HCT116 (cell line): ENCODE measurements around the gene IGFBP2. TPM values are rescaled to one million over a fixed set of nuclear protein-coding genes. Genes with fewer than 3 reads are reported as not detected.

ENCODE experiments used
- ATAC-seq: fragments of 200-7000 bp; cut with Tn5 transposase; 2 replicates; pipeline ENCODE4 v1.9.1; 2020; ENCODE audit warnings: mild to moderate bottlenecking, moderate library complexity
- BruUV-seq: library from RNA; stranded (reverse); fragments of 400-500 nt; replicated peaks from 2 replicates; lab custom pipeline; 2021; lab: Mats Ljungman, UMichigan
- CTCF ChIA-PET: fragments of 300-600 bp; sonication (Branson Sonifier 250); formaldehyde crosslinking; loops from one replicate; lab custom pipeline; 2021; ENCODE audit warnings: antibody characterized with exemption; lab: Charles Lee
- POLR2A ChIA-PET: fragments of 300-600, 350-600 bp; sonication (Branson Sonifier 250); formaldehyde crosslinking; loops from one replicate; lab custom pipeline; 2021; ENCODE audit warnings: antibody characterized with exemption; lab: Charles Lee
- RAD21 ChIA-PET, 2 experiments: fragments of 300-600 bp; sonication (Branson Sonifier 250); formaldehyde crosslinking; loops; one replicate each; lab custom pipeline; 2023; ENCODE audit warnings: low total read pairs in 2 of 2; ENCODE audit not compliant: uncharacterized antibody in 2 of 2, unreplicated experiment in 2 of 2, low non-redundant PET in 1 of 2; lab: Charles Lee
- DNase-seq: peaks from one replicate; pipeline ENCODE4 v3.0.0-alpha.2; 2010; ENCODE audit warnings: low read depth, low spot score
- H2AFZ ChIP-seq: fragments of 200-600 bp; shearing (Covaris generic), sonication (generic); 2 replicates; pipeline ENCODE4 v1.6.1; 2017; ENCODE audit warnings: low read depth, mixed run types, mixed read lengths, antibody characterized with exemption, low read length; ENCODE audit not compliant: poor library complexity, severe bottlenecking
- H3K27ac ChIP-seq: 2 replicates; pipeline ENCODE4 v1.5.1; 2012; ENCODE audit warnings: low read depth, low read length
- H3K27me3 ChIP-seq: fragments of 200-600 bp; sonication (generic); 2 replicates; pipeline ENCODE4 v1.6.1; 2016; ENCODE audit warnings: mixed run types, low read length, mixed read lengths; ENCODE audit not compliant: insufficient read depth
- H3K36me3 ChIP-seq, 2 experiments: fragments of 200-500 bp in 1 of 2; fragments of 200-600 bp in 1 of 2; sonication (Bioruptor generic) in 1 of 2; sonication (generic) in 1 of 2; 2 replicates each; pipeline versions ENCODE4 v1.5.1 to v1.6.1; 2014 to 2016; ENCODE audit warnings: low read length in 2 of 2, inconsistent platforms in 1 of 2, mixed read lengths in 1 of 2, mixed run types in 1 of 2; ENCODE audit not compliant: insufficient read depth in 2 of 2, control insufficient read depth in 1 of 2
- H3K4me1 ChIP-seq, 2 experiments: fragments of 200-600 bp in 1 of 2; sonication (generic) in 1 of 2; 2 replicates each; pipeline versions ENCODE4 v1.5.1 to v1.6.1; 2012 to 2017; ENCODE audit warnings: low read length in 2 of 2, inconsistent platforms in 1 of 2, mild to moderate bottlenecking in 1 of 2, mixed read lengths in 1 of 2, mixed run types in 1 of 2, moderate library complexity in 1 of 2; ENCODE audit not compliant: insufficient read depth in 2 of 2, control insufficient read depth in 1 of 2
- H3K4me2 ChIP-seq: fragments of 200-600 bp; sonication (generic); 2 replicates; pipeline ENCODE4 v1.6.1; 2017; ENCODE audit warnings: mixed run types, low read length, mixed read lengths
- H3K4me3 ChIP-seq, 2 experiments: fragments of 200-600 bp in 1 of 2; sonication (generic) in 1 of 2; replicated peaks in 1 of 2; 2 replicates each; pipeline ENCODE4 v1.5.1; 2011 to 2016; ENCODE audit warnings: low read length in 2 of 2, control low read depth in 1 of 2, low read depth in 1 of 2, mild to moderate bottlenecking in 1 of 2, mixed read lengths in 1 of 2, mixed run types in 1 of 2
- H3K79me2 ChIP-seq: fragments of 200-600 bp; sonication (generic); 2 replicates; pipeline ENCODE4 v1.6.1; 2017; ENCODE audit warnings: mild to moderate bottlenecking, mixed run types, low read length, moderate library complexity, mixed read lengths; ENCODE audit not compliant: insufficient read depth
- H3K9ac ChIP-seq: fragments of 200-600 bp; sonication (generic); 2 replicates; pipeline ENCODE4 v1.6.1; 2016; ENCODE audit warnings: low read length, mixed read lengths
- H3K9me2 ChIP-seq: fragments of 200-600 bp; sonication (generic), shearing (Covaris generic); 2 replicates; pipeline ENCODE4 v1.6.1; 2017; ENCODE audit warnings: mixed run types, mild to moderate bottlenecking, moderate library complexity; ENCODE audit not compliant: insufficient read depth
- H3K9me3 ChIP-seq, 2 experiments: fragments of 200-500 bp in 1 of 2; fragments of 200-600 bp in 1 of 2; sonication (Bioruptor generic) in 1 of 2; sonication (generic) in 1 of 2; 2 replicates each; pipeline ENCODE4 v1.6.1; 2014 to 2017; ENCODE audit warnings: low read length in 2 of 2, mixed read lengths in 2 of 2, inconsistent platforms in 1 of 2, low read depth in 1 of 2, mild to moderate bottlenecking in 1 of 2, mixed run types in 1 of 2, moderate library complexity in 1 of 2; ENCODE audit not compliant: control insufficient read depth in 1 of 2, insufficient read depth in 1 of 2
- H4K20me1 ChIP-seq: fragments of 200-600 bp; sonication (generic), shearing (Covaris generic); 2 replicates; pipeline ENCODE4 v1.6.1; 2017; ENCODE audit warnings: mixed run types, mild to moderate bottlenecking, moderate library complexity; ENCODE audit not compliant: insufficient read depth
- ATF3 ChIP-seq: IDR thresholded peaks from 2 replicates; pipeline ENCODE4 v1.6.1; 2012
- CBX3 ChIP-seq: IDR thresholded peaks from 2 replicates; pipeline ENCODE4 v1.6.1; 2012; ENCODE audit warnings: low read depth
- CTCF ChIP-seq, 3 experiments: fragments of 200-600 bp in 1 of 3; sonication (generic) in 1 of 3; IDR thresholded peaks in 2 of 3; conservative IDR thresholded peaks in 1 of 3; 2 replicates each; pipeline ENCODE4 v1.5.1; 2012 to 2017; ENCODE audit warnings: low read depth in 2 of 3, low read length in 2 of 3, antibody characterized with exemption in 1 of 3, borderline replicate concordance in 1 of 3, control low read depth in 1 of 3, mild to moderate bottlenecking in 1 of 3, mixed read lengths in 1 of 3, mixed run types in 1 of 3, moderate library complexity in 1 of 3; ENCODE audit not compliant: insufficient read depth in 1 of 3
- EZH2phosphoT487 ChIP-seq: fragments of 200-600 bp; IDR thresholded peaks from 2 replicates; pipeline ENCODE4 v1.6.1; 2018; ENCODE audit warnings: antibody characterized with exemption, borderline replicate concordance
- JUND ChIP-seq: IDR thresholded peaks from 2 replicates; pipeline ENCODE4 v1.6.1; 2012
- MAX ChIP-seq: IDR thresholded peaks from 2 replicates; pipeline ENCODE4 v1.6.1; 2012
- POLR2A ChIP-seq: IDR thresholded peaks from 2 replicates; pipeline ENCODE4 v1.7.0; 2011; ENCODE audit warnings: borderline replicate concordance; ENCODE audit not compliant: insufficient read depth, insufficient read length; ENCODE audit errors: extremely low read depth
- REST ChIP-seq: IDR thresholded peaks from 2 replicates; pipeline ENCODE4 v1.6.1; 2012; ENCODE audit warnings: low read depth
- ZBTB33 ChIP-seq: IDR thresholded peaks from 2 replicates; pipeline ENCODE4 v1.6.1; 2011; ENCODE audit warnings: mild to moderate bottlenecking, low read length, moderate library complexity; ENCODE audit not compliant: insufficient replicate concordance; ENCODE audit errors: extremely low read depth
- ZNF274 ChIP-seq: fragments of 200-500 bp; sonication (Bioruptor generic); IDR thresholded peaks from 2 replicates; pipeline ENCODE4 v1.6.1; 2014; ENCODE audit warnings: mild to moderate bottlenecking, low read depth, low read length, inconsistent platforms
- intact Hi-C: fragments of 100-400 bp; cut with micrococcal nuclease; formaldehyde crosslinking; loops from 2 replicates; pipeline ENCODE4 v1.10.0; 2022
- total RNA-seq: library from RNA; stranded (reverse); gene quantifications from one replicate; pipeline ENCODE4 v1.2.1, GENCODE V29; 2021; ENCODE audit not compliant: unreplicated experiment

IGFBP2 gene
- total RNA-seq, 1 experiment from 2014 or later: 143 TPM

GRCh38 chr2:216678813-216679657 lies 45.8 kb downstream of the IGFBP2 start:
- ChIA-PET RAD21 (no interaction called here), POLR2A (no interaction called here), CTCF (no interaction called here)
- H3K79me2 ChIP-seq: no peaks in the 10 kb centered on the region
- no peaks in the 10 kb centered on the region for H3K36me3 ChIP-seq
- H3K9me3 ChIP-seq: no peaks in the 10 kb centered on the region
- no peaks in the 10 kb centered on the region for H4K20me1 ChIP-seq
- H3K4me3 ChIP-seq: no peak overlapping the region
- no TSS peak for BruUV-seq
- no peaks in the 10 kb centered on the region for H3K9me2 ChIP-seq
- H3K4me2 ChIP-seq: no peak overlapping the region
- ATAC-seq: no peak
- H3K27me3 ChIP-seq: no peaks in the 10 kb centered on the region
- no peak overlapping the region for H3K9ac ChIP-seq
- no peak overlapping the region for H2AFZ ChIP-seq
- TF ChIP-seq ZBTB33 (no peak), REST (no peak), MAX (no peak), CBX3 (no peak), JUND (no peak), CTCF (IDR thresholded peaks at IDR 0.05 in 2 of 3, conservative IDR thresholded peaks at IDR 0.05 in 1 of 3; ENCODE audit: borderline replicate concordance in 1 of 3, insufficient read depth in 1 of 3, low read depth in 2 of 3, low read length in 2 of 3) (no peak), EZH2phosphoT487 (no peak), ATF3 (no peak), POLR2A (no peak), ZNF274 (no peak)
- TF ChIP-seq, all 23 proteins: peak for 0
- intact Hi-C loops: no loop called here
- DNase-seq: no peak
- H3K27ac ChIP-seq: no peak overlapping the region
- H3K4me1 ChIP-seq: peaks cover 10% of the 10 kb centered on the region in 2 experiments
